CD1c-positive myeloid dendritic cell (primary cell): ENCODE results near the gene AUTS2.

Experiments used
- DNase-seq: peaks from one replicate; pipeline ENCODE4 v3.0.0-alpha.2; 2016; ENCODE audit errors: extremely low spot score

AUTS2 gene

DNA sequence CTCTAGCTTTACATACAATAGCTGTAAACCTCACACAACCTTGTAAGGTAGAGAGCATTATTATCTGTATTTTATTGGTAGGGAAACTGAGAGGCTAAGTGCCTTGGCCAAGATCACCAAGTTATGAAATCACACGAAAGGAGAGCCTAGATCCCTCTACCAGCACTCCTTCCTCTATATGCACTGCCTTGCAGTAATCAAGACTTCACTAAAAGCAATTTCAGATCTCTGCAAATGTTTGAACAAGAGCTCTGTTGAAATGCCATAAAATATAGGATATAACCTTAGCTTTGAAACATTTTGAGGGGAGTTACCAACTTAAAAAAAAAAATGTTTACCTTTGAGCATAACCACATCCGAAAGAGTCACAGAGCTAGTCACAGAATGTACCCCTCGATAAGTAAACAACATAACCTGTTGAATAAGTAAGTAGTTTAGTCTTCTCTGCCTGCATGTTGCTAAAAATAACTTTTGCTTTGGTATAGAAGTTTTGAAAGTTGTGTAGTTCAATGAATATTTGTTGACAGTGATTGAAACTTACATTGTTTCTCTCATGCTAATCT, 709.4 kb downstream of the AUTS2 start:
- no peak for DNase-seq

DNA sequence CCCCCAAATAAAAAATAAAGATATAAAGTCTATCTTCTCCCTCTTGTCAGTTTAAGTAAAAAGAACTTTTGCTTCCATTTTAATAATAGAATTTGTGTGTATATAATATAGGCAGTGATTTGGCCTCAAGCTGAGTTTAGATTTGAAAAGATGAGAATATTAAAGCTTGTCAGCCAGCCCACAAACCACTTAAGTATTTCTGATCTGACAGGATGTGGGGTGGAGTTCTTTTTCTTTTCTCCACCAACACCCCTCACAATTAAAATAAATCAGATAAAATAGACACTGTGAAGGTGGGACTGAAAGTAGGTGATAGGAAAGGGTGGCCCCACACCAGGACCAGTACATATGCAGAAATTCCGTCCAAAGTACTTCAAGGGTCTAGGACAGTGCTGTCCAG, 714.1 kb downstream of the AUTS2 start:
- DNase-seq = no peak

DNA sequence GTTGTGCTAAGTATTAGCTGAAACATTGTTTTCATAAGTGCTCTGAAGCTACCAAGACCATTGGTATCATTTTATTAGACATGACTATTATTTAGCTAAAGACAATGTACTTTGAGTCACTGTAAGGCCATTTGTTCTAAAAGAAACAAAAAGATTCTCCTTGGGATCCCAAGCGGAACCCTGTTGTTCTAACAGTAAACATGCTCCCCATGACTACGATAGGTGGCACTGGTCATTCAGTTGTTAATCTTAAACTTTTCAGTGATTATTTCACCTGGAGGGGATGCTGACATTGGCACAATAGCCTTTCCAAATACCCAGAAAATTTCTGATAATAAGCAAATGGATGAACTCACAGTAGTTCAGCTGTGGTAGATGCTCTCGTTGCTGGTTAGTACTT, 715.0 kb downstream of the AUTS2 start:
- DNase-seq = no peak

DNA sequence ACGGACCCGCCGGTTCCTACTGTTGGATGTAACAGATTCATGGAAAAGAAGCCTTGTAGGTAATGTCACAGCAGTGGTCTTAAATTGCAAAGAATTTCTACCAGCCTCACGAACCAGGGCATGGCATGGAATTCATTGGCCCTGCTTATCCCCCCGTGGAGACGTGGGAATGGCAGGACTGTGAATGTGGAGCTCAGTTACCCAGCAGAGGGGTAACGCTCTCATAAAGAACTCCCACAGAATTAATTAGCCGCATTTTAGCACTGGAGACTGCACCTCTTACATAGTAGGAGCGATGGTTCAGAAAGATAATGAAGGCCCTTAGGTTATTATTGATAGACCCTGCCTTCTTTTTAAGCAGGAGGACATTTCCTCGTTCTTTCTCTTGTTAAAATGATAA, 715.4 kb downstream of the AUTS2 start:
- DNase-seq = no peak

DNA sequence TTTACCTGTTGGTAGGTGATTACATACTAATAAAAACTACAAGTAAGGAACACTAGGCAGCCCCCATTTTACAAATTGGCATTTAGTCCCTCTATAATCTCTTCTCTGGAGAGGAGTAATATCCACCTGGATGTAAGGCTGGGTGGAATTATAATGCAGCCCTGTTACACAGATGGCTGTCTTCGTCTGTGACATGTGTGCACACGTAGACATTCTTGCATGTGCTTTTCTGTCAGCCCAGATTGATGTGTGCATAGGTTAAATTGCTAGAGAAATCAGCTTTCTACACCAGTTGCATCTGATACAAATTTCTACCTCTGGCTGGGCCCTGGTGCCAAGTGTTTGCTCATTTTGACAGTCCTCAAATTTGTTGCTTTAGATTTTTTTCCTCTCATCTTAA, 715.9 kb downstream of the AUTS2 start:
- DNase-seq = no peak

DNA sequence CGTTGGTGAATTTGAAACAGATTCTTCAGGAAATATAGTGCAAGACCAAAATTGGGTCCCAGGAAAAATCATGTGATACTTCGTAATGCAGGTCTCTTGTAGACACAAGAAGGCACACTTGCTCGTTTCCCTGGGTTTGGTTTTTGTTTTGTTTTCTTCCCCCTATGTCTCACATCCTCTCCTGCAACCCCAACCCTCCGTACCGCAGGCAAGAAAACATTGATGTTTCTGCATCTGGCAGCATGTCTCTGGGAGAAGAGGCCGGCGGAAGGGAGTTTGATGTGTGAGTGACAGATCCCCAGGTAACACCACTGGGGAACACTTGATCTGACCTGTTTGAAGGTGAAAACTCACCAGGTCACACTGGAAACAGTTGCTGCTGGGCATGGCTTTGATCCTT, 718.5 kb downstream of the AUTS2 start:
- no peak for DNase-seq

DNA sequence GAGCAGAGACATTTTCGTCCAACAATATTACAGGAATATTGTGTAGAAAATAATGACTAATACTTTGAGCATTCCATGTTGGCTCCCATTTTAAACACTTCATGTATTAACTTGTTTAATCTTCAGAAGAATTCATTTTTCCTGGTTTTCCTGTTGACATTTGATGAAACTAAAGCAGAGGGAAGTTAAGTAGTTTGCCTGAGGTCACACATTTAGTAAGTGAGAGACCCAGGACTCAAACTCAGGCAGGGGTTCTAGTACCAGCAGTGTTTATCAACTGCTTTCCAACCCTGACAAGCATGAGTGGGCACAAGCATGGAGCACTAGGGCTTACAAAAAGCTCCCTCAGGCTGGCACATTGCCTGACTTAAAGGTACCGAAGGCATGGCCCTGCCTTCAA, 719.1 kb downstream of the AUTS2 start:
- DNase-seq = no peak

DNA sequence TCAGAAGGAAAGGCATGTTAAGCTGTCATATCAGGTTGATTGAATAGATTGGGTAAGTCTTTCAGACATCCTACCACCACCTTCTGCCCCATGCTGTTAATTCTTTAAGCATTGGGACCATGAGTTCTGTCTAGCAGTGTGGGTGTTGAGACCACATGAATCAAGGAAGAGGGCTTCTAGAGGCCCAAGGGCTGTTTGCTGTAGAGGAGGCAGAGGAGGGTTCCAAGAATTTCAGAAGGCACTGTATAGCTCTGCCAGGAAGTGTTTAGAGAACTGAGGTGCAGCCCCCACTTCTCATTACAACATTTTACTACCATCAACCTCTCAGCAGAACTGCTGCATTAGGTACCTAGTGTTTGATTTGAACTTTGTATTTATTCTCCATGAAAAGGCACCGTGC, 720.2 kb downstream of the AUTS2 start:
- DNase-seq = no peak

DNA sequence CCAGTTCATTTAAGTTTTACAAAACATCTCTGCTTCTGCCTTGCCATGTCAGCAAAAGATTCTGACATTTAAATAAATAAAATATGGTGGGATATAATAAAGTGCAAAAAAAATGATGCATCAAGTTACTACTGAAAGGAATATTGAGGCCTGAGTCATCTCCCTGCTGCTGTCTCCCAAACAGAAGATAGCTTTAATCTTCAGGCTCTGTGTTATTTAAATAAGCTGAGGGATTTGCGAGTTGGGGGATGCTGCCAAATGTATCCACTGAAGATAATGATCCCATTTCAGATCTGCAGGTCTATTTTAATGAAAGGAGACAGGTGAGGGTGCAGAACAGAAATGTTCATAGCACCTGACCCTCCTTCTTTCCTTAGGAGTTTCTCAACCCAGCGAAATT, 720.8 kb downstream of the AUTS2 start:
- no peak for DNase-seq

DNA sequence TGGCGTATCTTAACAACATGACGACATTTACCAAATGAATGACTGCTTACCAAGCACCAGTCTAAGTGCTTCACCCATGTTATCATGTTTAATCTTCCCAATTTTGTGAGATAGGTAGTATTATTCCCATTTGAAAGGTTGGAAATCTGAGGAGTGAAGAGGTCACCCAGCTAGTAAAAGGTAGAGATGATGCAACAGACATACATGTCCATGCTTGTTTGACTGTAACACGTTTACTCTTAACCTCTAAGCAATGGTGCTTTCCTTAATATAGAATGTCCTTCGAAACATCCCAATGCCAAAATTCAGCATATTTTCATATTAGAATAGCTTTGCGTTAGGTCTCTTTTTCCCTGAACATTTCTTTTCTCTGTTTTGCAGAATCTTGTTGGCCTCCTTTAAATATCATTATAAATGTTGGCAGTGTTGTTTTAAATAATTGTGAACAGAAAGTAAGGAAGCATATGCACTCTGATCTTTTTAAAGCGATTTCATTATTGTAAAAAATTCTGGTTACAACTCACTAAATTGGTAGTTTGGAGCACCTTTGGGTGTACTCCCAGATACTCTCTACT, 722.8 kb downstream of the AUTS2 start:
- DNase-seq = no peak

DNA sequence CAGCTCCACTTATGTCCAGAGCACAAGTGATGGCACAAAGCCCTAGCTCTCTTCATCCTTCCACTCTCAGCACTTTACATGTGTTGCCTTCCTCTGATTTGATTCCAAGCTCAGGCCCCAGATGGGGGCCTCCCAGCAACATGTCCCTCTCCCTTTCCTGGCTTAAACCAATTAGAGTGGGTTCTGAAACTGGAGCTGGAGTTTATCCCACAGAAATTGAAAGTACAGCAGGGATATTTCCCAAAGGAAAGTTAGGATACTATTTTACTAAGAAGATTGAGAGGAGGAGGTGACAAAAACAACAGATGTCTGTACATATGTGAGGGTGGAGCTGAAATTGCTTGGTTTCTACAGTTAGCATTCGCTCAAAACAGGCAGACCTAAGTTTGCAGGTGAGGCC, 724.6 kb downstream of the AUTS2 start:
- no peak for DNase-seq

DNA sequence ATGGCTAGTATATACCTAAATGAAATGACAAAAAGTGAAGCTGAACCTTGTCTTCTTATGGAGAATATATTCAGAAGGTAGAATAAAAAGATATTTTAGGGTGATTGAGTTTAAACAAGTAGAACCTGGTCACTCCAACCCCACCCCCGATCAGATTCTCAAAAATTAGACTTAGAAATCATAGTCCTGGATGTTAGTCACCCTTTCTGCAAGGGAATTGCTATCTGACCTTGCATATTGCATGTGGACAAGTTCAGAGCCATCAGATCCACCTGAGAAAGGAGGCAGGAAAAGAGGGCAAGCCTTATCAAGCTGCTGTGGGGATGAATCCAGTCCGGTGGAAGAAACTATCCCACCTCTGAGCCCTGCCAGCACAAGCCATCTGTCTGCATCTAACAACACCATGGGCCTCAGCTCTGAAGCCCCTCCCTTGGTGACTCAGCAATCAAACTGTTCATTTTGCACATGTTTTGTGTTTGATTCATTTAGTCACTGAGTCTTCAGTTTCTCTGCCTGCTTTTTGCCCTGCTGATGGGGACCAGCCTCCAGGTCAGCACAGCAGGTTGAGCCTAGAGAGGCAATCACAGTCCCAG, 727.3 kb downstream of the AUTS2 start:
- no peak for DNase-seq

DNA sequence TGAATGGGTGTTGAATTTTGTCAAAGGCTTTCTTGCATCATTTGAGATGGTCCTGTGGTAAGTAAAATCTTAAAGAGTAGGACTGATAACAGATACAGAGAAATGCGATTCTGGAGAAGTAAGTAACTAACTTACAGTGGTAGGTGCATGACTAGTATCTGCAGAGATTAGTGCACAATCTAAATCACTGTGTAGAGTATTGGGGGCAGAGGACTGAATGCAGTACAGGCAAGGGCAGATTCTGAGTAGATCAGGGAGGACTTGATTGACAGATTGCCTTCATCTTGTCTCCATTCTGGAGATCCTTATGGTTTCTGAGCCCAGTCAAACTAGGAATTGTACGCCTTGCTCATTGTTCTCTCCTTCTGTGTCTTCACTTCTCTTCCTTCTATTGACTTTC, 736.0 kb downstream of the AUTS2 start:
- no peak for DNase-seq

DNA sequence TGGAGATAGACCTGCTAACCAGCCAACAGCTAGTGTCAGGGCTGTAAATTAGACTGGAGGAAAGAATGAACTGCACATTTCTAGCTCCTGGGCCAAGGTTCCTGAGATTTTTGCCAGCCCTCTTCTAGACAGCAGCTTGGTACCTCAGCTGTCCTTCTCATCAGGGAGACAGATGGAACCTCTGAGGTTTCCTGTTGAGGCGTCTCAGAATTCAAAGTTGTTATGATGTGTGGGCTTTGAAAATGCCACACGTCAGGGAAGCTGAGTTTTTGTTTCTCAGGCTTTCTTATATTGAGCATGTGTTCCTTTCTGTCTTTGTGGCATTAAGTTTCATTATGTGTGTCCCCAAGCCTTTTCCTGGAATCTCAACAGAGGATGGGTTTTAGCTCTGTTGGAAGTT, 736.6 kb downstream of the AUTS2 start:
- no peak for DNase-seq

DNA sequence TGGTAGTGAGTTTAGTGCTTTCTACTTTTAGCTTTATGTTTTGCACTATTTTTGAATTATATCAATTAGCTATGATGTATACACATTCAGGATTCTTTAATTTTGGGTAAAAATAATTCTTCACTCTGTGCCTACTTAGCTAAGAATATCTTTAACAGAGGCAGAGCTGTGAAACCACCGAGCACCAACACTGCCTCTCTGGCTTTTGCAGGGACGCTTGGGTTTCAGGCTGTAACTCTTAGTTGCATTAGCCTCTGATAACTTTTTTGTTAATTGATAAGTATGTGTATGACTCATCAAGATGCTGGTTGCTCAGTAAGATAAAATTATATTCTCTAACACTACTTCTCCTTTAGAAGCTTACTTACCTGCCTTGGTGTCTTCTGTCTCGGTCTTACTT, 738.3 kb downstream of the AUTS2 start:
- no peak for DNase-seq

DNA sequence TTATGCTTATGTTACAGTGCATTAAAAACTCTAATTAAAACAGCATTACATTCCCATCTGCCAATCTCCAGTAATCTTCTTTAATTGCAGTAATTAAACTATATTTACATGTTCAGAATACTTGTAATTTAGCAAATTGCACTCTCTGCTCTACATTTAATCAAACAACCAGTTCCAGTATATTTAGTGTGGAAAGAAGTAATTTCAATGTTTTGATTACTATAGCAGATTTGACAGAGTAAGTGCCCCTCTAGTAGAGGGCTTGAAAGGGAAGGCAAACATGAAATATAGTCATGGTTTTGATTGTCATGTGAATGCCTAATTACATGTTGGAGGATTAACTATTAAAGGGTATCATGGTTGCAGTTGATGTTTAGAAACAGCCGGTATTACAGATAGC, 739.7 kb downstream of the AUTS2 start:
- DNase-seq = no peak

DNA sequence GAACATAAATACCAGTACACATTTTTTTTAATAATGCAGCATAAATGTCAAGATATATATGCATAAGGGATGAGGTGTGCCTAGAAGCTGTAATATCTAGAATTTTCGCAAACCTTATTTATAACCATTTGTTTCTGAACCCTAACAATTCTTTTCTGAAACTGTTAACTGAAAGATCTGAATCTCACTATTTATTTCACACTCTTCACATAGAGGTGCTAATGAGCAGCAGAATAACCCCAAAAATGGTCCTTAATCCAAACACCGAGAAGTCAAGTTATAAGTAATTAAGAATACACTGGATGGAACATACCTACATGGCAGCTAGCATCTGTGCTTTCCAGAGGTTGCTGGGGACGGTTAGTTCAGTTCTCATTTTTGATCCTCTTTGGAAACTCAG, 742.0 kb downstream of the AUTS2 start:
- no peak for DNase-seq

DNA sequence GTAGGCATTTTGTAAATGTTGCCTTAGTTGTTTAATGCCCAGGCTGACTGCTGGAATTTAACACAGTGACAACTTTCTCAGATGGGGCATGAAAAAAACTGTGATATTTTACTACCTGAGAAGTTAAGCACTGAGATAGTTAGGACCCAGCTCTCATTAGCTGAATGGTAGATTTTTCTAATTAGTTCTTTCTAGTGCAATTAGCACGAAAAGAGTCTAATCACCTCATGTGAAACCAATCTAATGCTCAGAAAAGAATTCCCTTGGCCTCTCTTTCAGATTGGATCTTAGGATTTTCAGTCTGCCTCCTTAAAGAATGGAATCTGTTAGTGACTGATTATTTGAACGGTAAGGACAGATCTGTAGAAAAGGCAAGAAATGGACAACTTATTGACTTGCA, 743.2 kb downstream of the AUTS2 start:
- no peak for DNase-seq

DNA sequence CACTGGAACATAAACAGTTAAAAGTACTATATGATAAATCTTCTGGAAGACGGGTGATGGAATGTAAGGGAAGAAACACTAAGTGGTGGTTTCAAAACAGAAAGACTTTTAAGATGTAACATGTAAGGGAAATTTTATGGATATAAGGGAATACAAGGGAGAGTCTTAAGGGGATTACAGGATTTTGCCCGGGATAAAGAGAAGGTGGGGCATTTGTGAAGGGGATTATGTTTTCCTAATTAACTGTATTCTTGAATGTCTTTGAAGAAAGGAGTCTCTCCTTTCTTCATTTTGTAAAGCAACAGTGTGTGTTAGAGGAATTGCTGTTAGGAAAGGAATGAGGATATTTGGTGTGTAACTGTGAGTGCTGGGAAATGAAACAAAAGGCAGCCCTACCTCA, 745.2 kb downstream of the AUTS2 start:
- DNase-seq = no peak

DNA sequence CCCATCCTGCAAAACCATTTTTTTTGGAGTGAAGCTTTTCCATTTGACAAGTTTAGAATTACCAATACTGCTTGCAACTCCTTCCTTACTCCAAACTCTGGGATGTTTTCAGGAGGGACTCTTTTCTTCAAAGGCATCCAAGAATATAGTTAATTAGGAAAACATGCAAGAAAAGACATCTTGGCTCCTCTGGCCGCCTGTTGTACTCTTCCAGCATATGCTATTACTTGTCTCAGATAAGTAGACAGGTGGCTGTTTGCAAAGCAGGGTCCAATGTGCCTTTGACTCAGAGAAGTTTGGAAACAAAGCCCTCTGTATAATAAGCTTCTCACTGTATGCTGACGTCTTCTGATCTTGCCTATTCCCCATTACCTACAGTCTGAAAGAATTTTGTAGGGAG, 746.5 kb downstream of the AUTS2 start:
- DNase-seq = no peak

DNA sequence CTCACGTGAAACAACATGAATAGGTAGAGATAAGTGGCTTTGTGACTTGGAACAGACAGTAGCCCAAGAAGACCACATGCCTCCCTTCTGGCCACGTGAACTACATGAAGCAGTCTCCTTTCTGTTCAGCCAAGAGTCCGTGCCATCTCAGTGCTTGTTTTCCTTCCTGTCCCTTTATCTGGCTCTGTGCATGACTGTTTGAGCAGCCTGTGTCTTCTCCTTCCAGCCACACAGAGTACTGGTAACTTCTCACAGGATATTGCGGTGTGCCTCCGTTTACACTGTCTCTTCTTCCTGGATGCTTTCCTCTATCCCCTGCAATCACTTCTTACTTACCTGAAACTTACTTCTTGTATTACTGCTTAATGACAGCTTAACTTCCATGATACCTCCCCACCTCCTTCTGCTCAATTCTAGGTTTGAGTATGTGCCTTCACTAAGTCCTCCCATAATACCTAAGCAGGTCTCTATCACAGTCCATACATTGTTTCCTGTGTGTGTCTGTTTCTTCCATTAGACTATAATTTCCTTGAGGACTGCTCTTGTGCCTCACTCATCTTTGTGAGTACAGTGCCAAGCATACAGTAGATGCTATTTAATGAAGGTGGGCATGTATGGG, 748.7 kb downstream of the AUTS2 start:
- DNase-seq = no peak

DNA sequence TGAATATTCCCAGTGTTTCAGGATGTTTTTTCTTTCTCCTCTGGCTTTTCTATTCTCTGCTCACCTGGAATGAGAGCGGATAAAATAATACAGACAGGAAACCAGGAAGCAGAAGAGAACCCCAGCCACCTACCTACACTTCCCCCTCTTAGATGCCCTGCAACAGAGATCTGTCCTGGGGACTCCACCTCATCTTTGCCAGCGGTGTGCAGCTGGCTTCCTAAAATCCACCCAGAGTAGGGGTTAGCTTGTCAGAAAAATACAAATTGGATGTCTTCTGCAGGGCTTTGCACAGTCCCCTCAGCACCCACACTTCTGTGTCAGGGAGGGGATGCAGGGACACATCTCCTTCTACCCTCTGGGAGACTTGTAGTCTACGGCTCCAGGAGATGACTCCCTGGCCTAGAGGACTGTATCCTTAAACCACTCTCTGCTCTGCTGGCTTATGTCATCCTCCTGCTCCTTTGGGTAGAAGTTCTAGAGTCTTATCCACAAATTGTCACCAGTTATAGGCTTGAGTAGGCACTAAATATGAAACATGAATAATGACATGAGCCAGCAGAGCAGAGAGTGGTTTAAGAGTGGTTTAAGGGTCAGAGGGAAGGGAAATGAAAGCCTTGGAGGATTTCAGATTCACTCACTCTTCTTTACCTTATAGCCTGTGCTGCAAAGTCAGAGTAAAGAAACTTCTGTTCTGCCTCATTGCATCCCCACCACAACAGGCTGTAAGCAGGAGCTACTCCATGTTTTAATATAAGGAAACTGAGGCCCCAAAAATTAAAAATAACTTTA, 749.4 kb downstream of the AUTS2 start:
- DNase-seq = no peak

DNA sequence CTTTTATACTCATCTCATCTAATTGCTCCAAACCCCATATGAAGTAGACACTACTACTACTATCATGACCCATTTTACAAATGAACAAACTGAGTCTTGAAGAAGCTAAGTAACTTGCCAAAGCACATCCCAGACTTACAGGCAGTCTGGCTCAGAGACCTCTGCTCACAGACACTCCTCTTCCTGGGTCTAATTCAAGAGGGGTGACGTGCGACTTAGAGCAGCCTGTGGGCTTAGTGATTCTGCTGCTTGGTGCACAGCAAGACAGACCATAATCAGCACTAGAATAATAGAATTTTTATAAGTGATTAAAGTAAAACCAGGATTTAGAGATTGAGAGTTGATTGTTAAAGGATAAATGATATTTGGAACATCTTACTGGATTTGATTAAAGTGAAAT, 750.8 kb downstream of the AUTS2 start:
- no peak for DNase-seq
